Coronary artery (tissue), 2 donors: ENCODE results near the gene CCDC154.

ENCODE experiments used
- DNase-seq: peaks from one replicate; pipeline ENCODE4 v3.0.0-alpha.2; 2017; ENCODE audit warnings: low spot score
- H3K27ac ChIP-seq, 2 donors: fragments of 200-600 bp; sonication (generic); one replicate each; pipeline ENCODE4 v1.5.1; 2016 to 2019
- H3K4me3 ChIP-seq: fragments of 200-600 bp; sonication (generic); 2 replicates; pipeline ENCODE4 v1.5.1; 2016; ENCODE audit warnings: mild to moderate bottlenecking, moderate library complexity
- TF ChIP-seq, protein P1 (sequence below): fragments of 200-600 bp; sonication (generic); IDR thresholded peaks from one replicate; pipeline ENCODE4 v1.5.1; 2019; ENCODE audit warnings: antibody characterized with exemption

CCDC154 gene

DNA sequence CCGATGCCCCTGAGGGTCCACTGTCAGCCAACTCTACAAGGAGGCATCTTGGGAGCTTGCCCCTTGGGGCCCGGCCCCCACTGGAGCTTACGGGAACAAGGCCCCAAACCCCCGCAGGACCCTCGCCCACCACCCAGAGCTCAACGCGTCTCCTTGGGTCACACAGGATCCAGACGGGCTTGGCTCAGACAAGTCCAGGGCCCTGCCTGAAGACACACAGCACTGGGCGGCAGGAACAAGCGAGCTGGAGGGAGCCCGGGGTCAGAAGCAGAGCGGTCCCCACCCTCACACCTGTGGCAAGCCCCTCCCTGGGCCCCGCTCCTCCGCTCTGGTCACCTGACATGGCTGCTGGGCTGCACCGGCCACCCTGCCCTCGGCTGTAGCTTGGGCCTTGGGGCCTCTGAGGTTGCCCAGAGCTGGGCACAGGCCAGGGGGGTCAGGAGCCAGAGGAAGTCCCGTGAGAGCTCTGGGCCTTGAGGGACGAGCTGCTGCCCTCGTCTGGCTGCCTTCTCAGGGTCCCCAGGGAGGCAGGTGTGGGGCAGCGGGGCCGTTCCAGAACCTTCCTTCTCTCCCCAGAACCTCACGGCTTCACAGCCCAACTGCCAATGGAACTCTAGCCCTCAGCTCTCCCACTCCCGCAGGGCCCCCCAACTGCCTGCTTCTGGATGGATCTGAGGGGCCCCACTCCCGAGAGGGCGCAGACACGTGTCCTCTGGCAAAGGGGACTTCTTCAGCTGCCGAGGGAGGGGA is at the start of gene CCDC154:
Gene CCDC154 (minus strand): TSS at position 577 of the 750 bp plus-strand sequence. CDS start 234 bp downstream, at position 343.
- Histone ChIP-seq H3K27ac (no peak within 1 kb of the TSS), H3K4me3 (no peak within 1 kb of the TSS)
- no peak for DNase-seq
- TF ChIP-seq, protein P1, sequence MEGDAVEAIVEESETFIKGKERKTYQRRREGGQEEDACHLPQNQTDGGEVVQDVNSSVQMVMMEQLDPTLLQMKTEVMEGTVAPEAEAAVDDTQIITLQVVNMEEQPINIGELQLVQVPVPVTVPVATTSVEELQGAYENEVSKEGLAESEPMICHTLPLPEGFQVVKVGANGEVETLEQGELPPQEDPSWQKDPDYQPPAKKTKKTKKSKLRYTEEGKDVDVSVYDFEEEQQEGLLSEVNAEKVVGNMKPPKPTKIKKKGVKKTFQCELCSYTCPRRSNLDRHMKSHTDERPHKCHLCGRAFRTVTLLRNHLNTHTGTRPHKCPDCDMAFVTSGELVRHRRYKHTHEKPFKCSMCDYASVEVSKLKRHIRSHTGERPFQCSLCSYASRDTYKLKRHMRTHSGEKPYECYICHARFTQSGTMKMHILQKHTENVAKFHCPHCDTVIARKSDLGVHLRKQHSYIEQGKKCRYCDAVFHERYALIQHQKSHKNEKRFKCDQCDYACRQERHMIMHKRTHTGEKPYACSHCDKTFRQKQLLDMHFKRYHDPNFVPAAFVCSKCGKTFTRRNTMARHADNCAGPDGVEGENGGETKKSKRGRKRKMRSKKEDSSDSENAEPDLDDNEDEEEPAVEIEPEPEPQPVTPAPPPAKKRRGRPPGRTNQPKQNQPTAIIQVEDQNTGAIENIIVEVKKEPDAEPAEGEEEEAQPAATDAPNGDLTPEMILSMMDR = no peak

GRCh38 chr16:1493746-1494094 is 49.4 kb upstream of the CCDC154 start:
- no peak for DNase-seq
- Histone ChIP-seq H3K4me3 (peak overlapping the region; percentile 94), H3K27ac (peak overlapping the region; percentile 79 to 94)
- TF ChIP-seq, protein P1 = no peak

- DNase-seq = peak; percentile 82
- TF ChIP-seq, protein P1 = no peak
- Histone ChIP-seq H3K27ac (peak within 1 kb of the TSS; percentile 79 to 94), H3K4me3 (peak within 1 kb of the TSS; percentile 94)
Measured at GRCh38 chr16:1492923-1493745, 48.8 kb upstream of the CCDC154 start, which contains the start of gene TELO2. Gene TELO2 (plus strand): TSS chr16:1493360. CDS start chr16:1494282, 922 bp downstream.

DNA sequence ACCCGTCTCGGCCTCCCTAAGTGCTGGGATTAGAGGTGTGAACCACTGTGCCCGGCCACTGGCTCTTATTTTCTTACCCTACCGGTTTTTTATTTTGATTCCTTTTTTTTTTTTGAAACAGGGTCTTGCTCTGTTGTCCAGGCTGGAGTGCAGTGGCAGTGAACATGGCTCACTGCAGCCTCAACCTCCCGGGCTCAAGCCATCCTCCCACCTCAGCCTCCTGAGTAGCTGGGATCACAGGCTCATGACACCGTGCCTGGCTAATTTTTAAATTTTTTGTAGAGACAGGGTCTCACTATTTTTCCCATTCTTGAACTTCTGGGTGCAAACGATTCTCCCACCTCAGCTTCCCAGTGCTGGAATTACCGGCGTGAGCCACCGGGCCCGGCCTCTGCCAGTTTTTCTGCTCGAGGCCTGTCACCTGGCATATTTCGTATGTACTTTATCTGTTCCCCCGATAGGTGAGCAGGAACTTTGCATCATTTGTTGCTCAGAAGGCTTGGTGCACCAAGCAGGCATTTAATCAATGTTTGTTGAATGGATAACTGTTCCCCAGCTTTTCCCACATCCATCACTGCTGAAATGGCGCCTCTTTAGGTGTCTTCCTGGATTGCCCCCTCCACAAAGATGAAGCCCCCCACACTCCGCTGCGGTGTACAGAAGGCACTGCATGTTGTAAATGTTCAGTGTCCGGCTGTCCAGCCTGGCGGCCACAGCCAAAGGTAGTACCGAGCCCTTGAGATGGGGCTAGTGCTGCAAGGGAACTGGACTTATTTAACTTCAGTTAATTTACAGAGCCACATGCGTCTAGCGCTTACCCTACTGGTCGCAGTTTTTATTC is 47.9 kb upstream of the CCDC154 start:
- no peak for DNase-seq
- TF ChIP-seq, protein P1 = no peak
- Histone ChIP-seq H3K4me3 (peak overlapping the region; percentile 94), H3K27ac (peak overlapping the region; percentile 79 to 94)

DNA sequence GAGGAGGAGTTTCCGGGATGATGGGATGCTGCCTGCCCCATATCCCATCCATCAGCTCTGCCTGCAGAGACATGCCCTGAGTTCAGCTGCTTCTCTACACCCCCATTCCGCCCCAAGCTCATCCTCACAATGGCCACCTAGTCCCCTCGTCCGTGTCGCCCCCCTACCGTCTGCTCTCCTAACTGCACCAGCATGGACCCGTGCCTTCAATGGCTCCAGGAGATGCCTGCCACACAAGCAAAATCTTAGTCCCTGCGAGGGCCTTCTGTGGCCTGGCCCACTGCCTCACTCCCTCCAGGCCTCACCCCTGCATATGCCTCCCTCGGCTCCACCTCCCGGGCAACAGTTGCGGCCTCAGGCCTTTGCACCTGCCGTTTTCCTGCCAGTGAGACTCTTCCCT is 47.0 kb upstream of the CCDC154 start:
- Histone ChIP-seq H3K4me3 (no peak overlapping the region), H3K27ac (no peak overlapping the region)
- TF ChIP-seq, protein P1 = no peak
- DNase-seq = no peak

GRCh38 chr16:1489077-1489476 is 44.7 kb upstream of the CCDC154 start:
- TF ChIP-seq, protein P1 = no peak
- H3K4me3 ChIP-seq = no peak overlapping the region
- no peak for DNase-seq
- no peak overlapping the region for H3K27ac ChIP-seq
